Endothelial cell of umbilical vein (primary cell): ENCODE measurements around the gene CALR3. TPM values are rescaled to one million over a fixed set of nuclear protein-coding genes. Genes with fewer than 3 reads are reported as not detected.

ENCODE experiments used
- BruUV-seq: library from RNA; stranded (reverse); fragments of 400-500 nt; replicated peaks from 2 replicates; lab custom pipeline; 2021; lab: Mats Ljungman, UMichigan
- CTCF ChIA-PET: fragments of 300-600, 350-600 bp; sonication (Branson Sonifier 250); formaldehyde crosslinking; loops from one replicate; lab custom pipeline; 2021; ENCODE audit warnings: antibody characterized with exemption, inconsistent platforms; lab: Charles Lee
- POLR2A ChIA-PET: fragments of 300-600, 350-600 bp; sonication (Branson Sonifier 250); formaldehyde crosslinking; loops from one replicate; lab custom pipeline; 2021; ENCODE audit warnings: antibody characterized with exemption, inconsistent platforms; lab: Charles Lee
- DNase-seq: peaks from one replicate; pipeline ENCODE4 v3.0.0-alpha.2; 2011; ENCODE audit warnings: low read depth, low spot score
- FAIRE-seq: peaks from 2 replicates; lab custom pipeline; 2011; peaks lifted over from hg19 to GRCh38; lab: Jason Lieb, UNC
- H2AFZ ChIP-seq: 2 replicates; pipeline ENCODE4 v1.6.0; 2012; ENCODE audit warnings: low read depth, low read length, control low read depth, inconsistent platforms
- H3K27ac ChIP-seq: 2 replicates; pipeline ENCODE4 v1.5.1; 2011; ENCODE audit warnings: low read depth, mild to moderate bottlenecking, control low read depth, low read length, moderate library complexity; ENCODE audit not compliant: insufficient read depth
- H3K27me3 ChIP-seq, 2 experiments: 2 replicates each; pipeline versions ENCODE4 v1.6.0 to v1.6.1; 2011; ENCODE audit warnings: low read length in 2 of 2, mixed read lengths in 1 of 2; ENCODE audit not compliant: control insufficient read depth in 2 of 2, insufficient read depth in 2 of 2
- H3K36me3 ChIP-seq, 2 experiments: 2 replicates in 1 of 2; 3 replicates in 1 of 2; pipeline ENCODE4 v1.5.1; 2011; ENCODE audit warnings: low read length in 2 of 2, mild to moderate bottlenecking in 1 of 2, moderate library complexity in 1 of 2; ENCODE audit not compliant: control insufficient read depth in 2 of 2, insufficient read depth in 2 of 2; ENCODE audit errors: extremely low read depth in 1 of 2
- H3K4me1 ChIP-seq: 3 replicates; pipeline ENCODE4 v1.5.1; 2011; ENCODE audit warnings: mild to moderate bottlenecking, low read length; ENCODE audit not compliant: control insufficient read depth, insufficient read depth; ENCODE audit errors: extremely low read depth
- H3K4me2 ChIP-seq: 2 replicates; pipeline ENCODE4 v1.6.1; 2011; ENCODE audit warnings: low read length, control low read depth, mixed read lengths; ENCODE audit not compliant: insufficient read depth
- H3K4me3 ChIP-seq, 3 experiments: fragments of 200-600 bp in 1 of 3; sonication (generic), shearing (Covaris generic) in 1 of 3; replicated peaks in 1 of 3; 2 replicates each; pipeline ENCODE4 v1.5.1; 2011 to 2016; ENCODE audit warnings: control low read depth in 3 of 3, low read length in 3 of 3, mild to moderate bottlenecking in 2 of 3, inconsistent platforms in 1 of 3, low read depth in 1 of 3, moderate library complexity in 1 of 3; ENCODE audit not compliant: insufficient read depth in 1 of 3
- H3K79me2 ChIP-seq: 2 replicates; pipeline ENCODE4 v1.6.0; 2012; ENCODE audit warnings: low read length, inconsistent platforms; ENCODE audit not compliant: control insufficient read depth, insufficient read depth
- H3K9ac ChIP-seq: replicated peaks from 2 replicates; pipeline ENCODE3; 2011; ENCODE audit warnings: low read length, control low read depth; ENCODE audit not compliant: insufficient read depth; ENCODE audit errors: extremely low read depth
- H3K9me1 ChIP-seq: replicated peaks from 3 replicates; pipeline ENCODE4 v1.6.0; 2011; ENCODE audit warnings: mild to moderate bottlenecking, low read length; ENCODE audit not compliant: control insufficient read depth, insufficient read depth; ENCODE audit errors: extremely low read depth
- H3K9me3 ChIP-seq: replicated peaks from 2 replicates; pipeline ENCODE4 v1.5.1; 2012; ENCODE audit warnings: low read length, inconsistent platforms; ENCODE audit not compliant: control insufficient read depth, insufficient read depth
- H4K20me1 ChIP-seq: replicated peaks from 2 replicates; pipeline ENCODE3; 2011; ENCODE audit warnings: mild to moderate bottlenecking, low read length; ENCODE audit not compliant: control insufficient read depth, insufficient read depth; ENCODE audit errors: extremely low read depth
- EZH2 ChIP-seq: IDR thresholded peaks from 2 replicates; pipeline ENCODE4 v1.6.1; 2012; ENCODE audit warnings: borderline replicate concordance, low read depth, mild to moderate bottlenecking, moderate library complexity, low read length, inconsistent platforms; ENCODE audit not compliant: severe bottlenecking
- FOS ChIP-seq: IDR thresholded peaks from 2 replicates; pipeline ENCODE4 v1.6.1; 2011; ENCODE audit warnings: mild to moderate bottlenecking, low read length, moderate library complexity, borderline replicate concordance; ENCODE audit not compliant: insufficient read depth
- GATA2 ChIP-seq: IDR thresholded peaks from 2 replicates; pipeline ENCODE4 v1.7.0; 2011; ENCODE audit warnings: low read depth, mild to moderate bottlenecking, moderate library complexity, mixed read lengths, low read length; ENCODE audit not compliant: insufficient read length, insufficient read depth
- JUN ChIP-seq: IDR thresholded peaks from 2 replicates; pipeline ENCODE4 v1.6.1; 2011; ENCODE audit warnings: borderline replicate concordance, low read depth; ENCODE audit not compliant: insufficient read length, insufficient read depth
- MYC ChIP-seq: IDR thresholded peaks from one replicate; pipeline ENCODE4 v1.6.1; 2011; ENCODE audit warnings: mild to moderate bottlenecking, low read depth, low read length
- POLR2A ChIP-seq: IDR thresholded peaks from 2 replicates; pipeline ENCODE4 v1.6.1; 2012; ENCODE audit warnings: low read depth, mild to moderate bottlenecking, control low read depth, low read length
- POLR2AphosphoS5 ChIP-seq: IDR thresholded peaks from 2 replicates; pipeline ENCODE4 v1.6.1; 2012; ENCODE audit warnings: low read depth, mild to moderate bottlenecking, control low read depth, low read length, moderate library complexity; ENCODE audit not compliant: insufficient read depth
- dilution Hi-C: fragments of 300-500 bp; cut with MboI; formaldehyde crosslinking; loops from one replicate; pipeline ENCODE4 v1.15.0; 2019; ENCODE audit warnings: low sequenced_read_pairs; ENCODE audit not compliant: extremely low pct_ligation_motif_present
- intact Hi-C: fragments of 100-400 bp; cut with micrococcal nuclease; formaldehyde crosslinking; loops from one replicate; pipeline ENCODE4 v1.10.0; 2022
- polyA plus RNA-seq, 4 experiments: library from polyadenylated mRNA; depleted of rRNA in 3 of 4; stranded (reverse) in 3 of 4; unstranded in 1 of 4; fragments of >200 nt; gene quantifications; 2 replicates each; pipeline versions ENCODE4 v1.2.1 to v1.2.3, GENCODE V29; 2011 to 2012; ENCODE audit warnings: missing spikeins in 1 of 4
- total RNA-seq: library from RNA; stranded (reverse); gene quantifications from 2 replicates; pipeline ENCODE4 v1.2.3, GENCODE V29; 2021
- TF ChIP-seq, protein P1 (sequence below): IDR thresholded peaks from 2 replicates; pipeline ENCODE4 v1.6.1; 2011; ENCODE audit not compliant: insufficient read depth, insufficient read length
- TF ChIP-seq, protein P2 (sequence below), 2 donors: IDR thresholded peaks; 1 replicate in 1 of 2; 2 replicates in 1 of 2; pipeline ENCODE4 v1.5.1; 2011; ENCODE audit warnings: low read length in 2 of 2, mild to moderate bottlenecking in 2 of 2, moderate library complexity in 2 of 2, control low read depth in 1 of 2, inconsistent platforms in 1 of 2, low read depth in 1 of 2; ENCODE audit not compliant: insufficient read depth in 1 of 2; ENCODE audit errors: extremely low read depth in 1 of 2

CALR3 gene
- total and polyA plus RNA-seq, 2 donors (not counting 3 experiments of a cell fraction or from before 2014, with no cell fraction given) = not detected

DNA sequence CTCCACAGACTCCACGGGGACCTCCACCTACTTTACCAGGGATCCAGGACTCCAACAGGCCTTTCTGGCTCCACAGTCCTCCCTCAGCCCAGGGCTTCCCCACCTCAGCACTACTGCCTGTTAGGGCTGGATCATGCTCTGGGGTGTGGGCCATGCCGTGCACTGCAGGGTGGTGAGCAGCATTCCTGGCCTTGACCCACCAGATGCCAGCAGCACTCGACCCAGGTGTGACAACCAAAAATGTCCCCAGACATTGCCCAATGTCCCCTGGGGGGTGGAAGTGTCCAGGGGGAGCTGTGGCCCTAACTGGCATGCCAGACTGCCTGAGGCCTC is 66.2 kb downstream of the CALR3 start:
- POLR2A ChIA-PET = no interaction called here
- intact Hi-C loops (no loop called here), dilution Hi-C loops (no loop called here)
- H3K9ac ChIP-seq = no peak overlapping the region
- H3K4me1 ChIP-seq = peaks cover 11% of the 10 kb centered on the region
- no peak overlapping the region for H3K4me2 ChIP-seq
- no peaks in the 10 kb centered on the region for H3K79me2 ChIP-seq
- TF ChIP-seq FOS (no peak), POLR2AphosphoS5 (no peak), MYC (no peak), JUN (no peak), GATA2 (no peak), POLR2A (no peak), EZH2 (no peak)
- TF ChIP-seq, protein P1, sequence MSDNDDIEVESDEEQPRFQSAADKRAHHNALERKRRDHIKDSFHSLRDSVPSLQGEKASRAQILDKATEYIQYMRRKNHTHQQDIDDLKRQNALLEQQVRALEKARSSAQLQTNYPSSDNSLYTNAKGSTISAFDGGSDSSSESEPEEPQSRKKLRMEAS = no peak
- TF ChIP-seq, protein P2, sequence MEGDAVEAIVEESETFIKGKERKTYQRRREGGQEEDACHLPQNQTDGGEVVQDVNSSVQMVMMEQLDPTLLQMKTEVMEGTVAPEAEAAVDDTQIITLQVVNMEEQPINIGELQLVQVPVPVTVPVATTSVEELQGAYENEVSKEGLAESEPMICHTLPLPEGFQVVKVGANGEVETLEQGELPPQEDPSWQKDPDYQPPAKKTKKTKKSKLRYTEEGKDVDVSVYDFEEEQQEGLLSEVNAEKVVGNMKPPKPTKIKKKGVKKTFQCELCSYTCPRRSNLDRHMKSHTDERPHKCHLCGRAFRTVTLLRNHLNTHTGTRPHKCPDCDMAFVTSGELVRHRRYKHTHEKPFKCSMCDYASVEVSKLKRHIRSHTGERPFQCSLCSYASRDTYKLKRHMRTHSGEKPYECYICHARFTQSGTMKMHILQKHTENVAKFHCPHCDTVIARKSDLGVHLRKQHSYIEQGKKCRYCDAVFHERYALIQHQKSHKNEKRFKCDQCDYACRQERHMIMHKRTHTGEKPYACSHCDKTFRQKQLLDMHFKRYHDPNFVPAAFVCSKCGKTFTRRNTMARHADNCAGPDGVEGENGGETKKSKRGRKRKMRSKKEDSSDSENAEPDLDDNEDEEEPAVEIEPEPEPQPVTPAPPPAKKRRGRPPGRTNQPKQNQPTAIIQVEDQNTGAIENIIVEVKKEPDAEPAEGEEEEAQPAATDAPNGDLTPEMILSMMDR (IDR thresholded peaks at IDR 0.05; ENCODE audit: extremely low read depth in 1 of 2, insufficient read depth in 1 of 2, low read depth in 1 of 2, low read length in 2 of 2) = no peak
- no peaks in the 10 kb centered on the region for H4K20me1 ChIP-seq
- no peak overlapping the region for H2AFZ ChIP-seq
- no peaks in the 10 kb centered on the region for H3K27me3 ChIP-seq
- no peaks in the 10 kb centered on the region for H3K9me3 ChIP-seq
- DNase-seq = no peak
- CTCF ChIA-PET = interaction anchor here (1.1 kb wide), 1 partner anchor 69 kb away, joined by 3 read pairs; no protein-coding TSS in a partner anchor
- BruUV-seq = no TSS peak
- peaks cover 0 to 15% of the 10 kb centered on the region in 2 experiments for H3K36me3 ChIP-seq
- no peak for FAIRE-seq
- H3K4me3 ChIP-seq = no peak overlapping the region
- H3K9me1 ChIP-seq = no peaks in the 10 kb centered on the region
- no peak overlapping the region for H3K27ac ChIP-seq
